HEK293 (cell line): ENCODE results near the gene TGFBRAP1.

Experiments
- GLI4 ChIP-seq: fragments of 450-650 bp; formaldehyde crosslinking; IDR thresholded peaks from 2 replicates; pipeline ENCODE4 v1.5.1; 2016; ENCODE audit warnings: missing biosample characterization, missing genetic modification characterization
- KLF10 ChIP-seq: fragments of 450-650 bp; IDR thresholded peaks from 2 replicates; pipeline ENCODE4 v1.5.1; 2018; ENCODE audit warnings: missing biosample characterization, mild to moderate bottlenecking, missing genetic modification characterization
- KLF9 ChIP-seq: fragments of 450-650 bp; formaldehyde crosslinking; IDR thresholded peaks from 2 replicates; pipeline ENCODE4 v1.5.1; 2016; ENCODE audit warnings: missing biosample characterization, missing genetic modification characterization, low read depth
- MYNN ChIP-seq: fragments of 450-650 bp; formaldehyde crosslinking; IDR thresholded peaks from 2 replicates; pipeline ENCODE4 v1.5.1; 2016; ENCODE audit warnings: missing biosample characterization, missing genetic modification characterization, borderline replicate concordance
- ZNF184 ChIP-seq: fragments of 450-650 bp; IDR thresholded peaks from 2 replicates; pipeline ENCODE4 v1.5.1; 2018; ENCODE audit warnings: missing biosample characterization, mild to moderate bottlenecking, missing genetic modification characterization
- ZNF274 ChIP-seq, 2 experiments: fragments of 200-500 bp in 1 of 2; fragments of 450-650 bp in 1 of 2; sonication (Bioruptor generic) in 1 of 2; formaldehyde crosslinking in 1 of 2; IDR thresholded peaks; 2 replicates each; pipeline versions ENCODE4 v1.5.1 to v1.6.1; 2014 to 2016; ENCODE audit warnings: borderline replicate concordance in 1 of 2, inconsistent platforms in 1 of 2, low read length in 1 of 2, missing biosample characterization in 1 of 2, missing genetic modification characterization in 1 of 2
- ZNF529 ChIP-seq: fragments of 450-650 bp; formaldehyde crosslinking; IDR thresholded peaks from 2 replicates; pipeline ENCODE4 v1.5.1; 2017; ENCODE audit warnings: missing genetic modification characterization, missing biosample characterization; ENCODE audit not compliant: insufficient replicate concordance
- TF ChIP-seq, protein P1 (sequence below): fragments of 450-650 bp; formaldehyde crosslinking; IDR thresholded peaks from 2 replicates; pipeline ENCODE4 v1.5.1; 2016; ENCODE audit warnings: missing biosample characterization, missing genetic modification characterization
- TF ChIP-seq, protein P2 (sequence below): fragments of 450-650 bp; formaldehyde crosslinking; IDR thresholded peaks from 2 replicates; pipeline ENCODE4 v1.5.1; 2016; ENCODE audit warnings: missing biosample characterization, missing genetic modification characterization
- TF ChIP-seq, protein P3 (sequence below): fragments of 450-650 bp; formaldehyde crosslinking; IDR thresholded peaks from 2 replicates; pipeline ENCODE4 v1.5.1; 2016; ENCODE audit warnings: missing biosample characterization, missing genetic modification characterization

DNA sequence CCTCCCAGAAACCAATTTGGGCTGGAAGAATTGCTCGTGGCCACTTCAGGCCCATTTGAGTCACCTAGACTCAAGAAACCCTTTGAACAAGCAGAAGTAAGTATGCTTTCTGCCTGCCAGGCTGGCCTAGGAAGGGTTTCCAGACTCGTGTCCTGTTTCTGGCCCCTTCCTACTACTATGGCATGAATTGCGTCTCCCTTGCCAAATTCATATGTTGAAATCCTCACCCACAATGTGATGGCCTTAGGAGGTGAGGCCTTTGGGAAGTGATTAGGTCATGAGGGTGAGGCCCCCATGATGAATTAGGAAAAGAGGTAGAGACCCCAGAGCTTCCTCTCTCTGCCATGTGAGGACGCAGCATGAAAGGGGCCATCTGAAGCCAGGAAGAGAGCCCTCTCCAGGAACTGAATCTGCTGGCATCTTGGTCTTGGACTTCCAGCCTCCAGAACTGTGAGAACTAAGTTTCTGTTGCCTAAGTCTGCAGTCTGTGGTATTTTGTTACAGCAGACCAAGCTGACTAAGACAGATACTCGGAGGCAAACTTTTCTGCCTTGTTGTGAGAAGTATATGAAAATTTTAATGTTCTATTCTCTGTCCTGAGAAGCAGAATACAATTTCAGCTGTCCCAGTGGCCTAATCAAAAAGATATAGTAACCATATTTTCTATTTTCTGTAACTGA is 74.9 kb downstream of the TGFBRAP1 start:
- TF ChIP-seq, protein P1, sequence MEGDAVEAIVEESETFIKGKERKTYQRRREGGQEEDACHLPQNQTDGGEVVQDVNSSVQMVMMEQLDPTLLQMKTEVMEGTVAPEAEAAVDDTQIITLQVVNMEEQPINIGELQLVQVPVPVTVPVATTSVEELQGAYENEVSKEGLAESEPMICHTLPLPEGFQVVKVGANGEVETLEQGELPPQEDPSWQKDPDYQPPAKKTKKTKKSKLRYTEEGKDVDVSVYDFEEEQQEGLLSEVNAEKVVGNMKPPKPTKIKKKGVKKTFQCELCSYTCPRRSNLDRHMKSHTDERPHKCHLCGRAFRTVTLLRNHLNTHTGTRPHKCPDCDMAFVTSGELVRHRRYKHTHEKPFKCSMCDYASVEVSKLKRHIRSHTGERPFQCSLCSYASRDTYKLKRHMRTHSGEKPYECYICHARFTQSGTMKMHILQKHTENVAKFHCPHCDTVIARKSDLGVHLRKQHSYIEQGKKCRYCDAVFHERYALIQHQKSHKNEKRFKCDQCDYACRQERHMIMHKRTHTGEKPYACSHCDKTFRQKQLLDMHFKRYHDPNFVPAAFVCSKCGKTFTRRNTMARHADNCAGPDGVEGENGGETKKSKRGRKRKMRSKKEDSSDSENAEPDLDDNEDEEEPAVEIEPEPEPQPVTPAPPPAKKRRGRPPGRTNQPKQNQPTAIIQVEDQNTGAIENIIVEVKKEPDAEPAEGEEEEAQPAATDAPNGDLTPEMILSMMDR (tag by site-specific recombination), result no peak
- TF ChIP-seq ZNF184 (tag by site-specific recombination), result no peak
- no peak for TF ChIP-seq ZNF529
- TF ChIP-seq MYNN (tag by site-specific recombination), result no peak
- TF ChIP-seq, protein P2, sequence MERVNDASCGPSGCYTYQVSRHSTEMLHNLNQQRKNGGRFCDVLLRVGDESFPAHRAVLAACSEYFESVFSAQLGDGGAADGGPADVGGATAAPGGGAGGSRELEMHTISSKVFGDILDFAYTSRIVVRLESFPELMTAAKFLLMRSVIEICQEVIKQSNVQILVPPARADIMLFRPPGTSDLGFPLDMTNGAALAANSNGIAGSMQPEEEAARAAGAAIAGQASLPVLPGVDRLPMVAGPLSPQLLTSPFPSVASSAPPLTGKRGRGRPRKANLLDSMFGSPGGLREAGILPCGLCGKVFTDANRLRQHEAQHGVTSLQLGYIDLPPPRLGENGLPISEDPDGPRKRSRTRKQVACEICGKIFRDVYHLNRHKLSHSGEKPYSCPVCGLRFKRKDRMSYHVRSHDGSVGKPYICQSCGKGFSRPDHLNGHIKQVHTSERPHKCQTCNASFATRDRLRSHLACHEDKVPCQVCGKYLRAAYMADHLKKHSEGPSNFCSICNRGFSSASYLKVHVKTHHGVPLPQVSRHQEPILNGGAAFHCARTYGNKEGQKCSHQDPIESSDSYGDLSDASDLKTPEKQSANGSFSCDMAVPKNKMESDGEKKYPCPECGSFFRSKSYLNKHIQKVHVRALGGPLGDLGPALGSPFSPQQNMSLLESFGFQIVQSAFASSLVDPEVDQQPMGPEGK (tag by site-specific recombination), result no peak
- TF ChIP-seq GLI4 (tag by site-specific recombination), result no peak
- TF ChIP-seq ZNF274 (IDR thresholded peaks at IDR 0.05; ENCODE audit: low read length), result no peak
- TF ChIP-seq ZNF274 (tag by site-specific recombination; IDR thresholded peaks at IDR 0.05; ENCODE audit: borderline replicate concordance), result no peak
- TF ChIP-seq KLF9 (tag by site-specific recombination), result no peak
- TF ChIP-seq, protein P3, sequence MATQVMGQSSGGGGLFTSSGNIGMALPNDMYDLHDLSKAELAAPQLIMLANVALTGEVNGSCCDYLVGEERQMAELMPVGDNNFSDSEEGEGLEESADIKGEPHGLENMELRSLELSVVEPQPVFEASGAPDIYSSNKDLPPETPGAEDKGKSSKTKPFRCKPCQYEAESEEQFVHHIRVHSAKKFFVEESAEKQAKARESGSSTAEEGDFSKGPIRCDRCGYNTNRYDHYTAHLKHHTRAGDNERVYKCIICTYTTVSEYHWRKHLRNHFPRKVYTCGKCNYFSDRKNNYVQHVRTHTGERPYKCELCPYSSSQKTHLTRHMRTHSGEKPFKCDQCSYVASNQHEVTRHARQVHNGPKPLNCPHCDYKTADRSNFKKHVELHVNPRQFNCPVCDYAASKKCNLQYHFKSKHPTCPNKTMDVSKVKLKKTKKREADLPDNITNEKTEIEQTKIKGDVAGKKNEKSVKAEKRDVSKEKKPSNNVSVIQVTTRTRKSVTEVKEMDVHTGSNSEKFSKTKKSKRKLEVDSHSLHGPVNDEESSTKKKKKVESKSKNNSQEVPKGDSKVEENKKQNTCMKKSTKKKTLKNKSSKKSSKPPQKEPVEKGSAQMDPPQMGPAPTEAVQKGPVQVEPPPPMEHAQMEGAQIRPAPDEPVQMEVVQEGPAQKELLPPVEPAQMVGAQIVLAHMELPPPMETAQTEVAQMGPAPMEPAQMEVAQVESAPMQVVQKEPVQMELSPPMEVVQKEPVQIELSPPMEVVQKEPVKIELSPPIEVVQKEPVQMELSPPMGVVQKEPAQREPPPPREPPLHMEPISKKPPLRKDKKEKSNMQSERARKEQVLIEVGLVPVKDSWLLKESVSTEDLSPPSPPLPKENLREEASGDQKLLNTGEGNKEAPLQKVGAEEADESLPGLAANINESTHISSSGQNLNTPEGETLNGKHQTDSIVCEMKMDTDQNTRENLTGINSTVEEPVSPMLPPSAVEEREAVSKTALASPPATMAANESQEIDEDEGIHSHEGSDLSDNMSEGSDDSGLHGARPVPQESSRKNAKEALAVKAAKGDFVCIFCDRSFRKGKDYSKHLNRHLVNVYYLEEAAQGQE, result no peak
- no peak for TF ChIP-seq KLF10 (tag by site-specific recombination)
